GM12873 (cell line): ENCODE data around the gene PATE1.

Experiments used
- CTCF ChIP-seq: IDR thresholded peaks from 2 replicates; pipeline ENCODE4 v1.5.1; 2012; ENCODE audit warnings: low read depth, mild to moderate bottlenecking, moderate library complexity, low read length, control low read depth; ENCODE audit not compliant: insufficient read depth; ENCODE audit errors: missing control alignments

PATE1 gene

DNA sequence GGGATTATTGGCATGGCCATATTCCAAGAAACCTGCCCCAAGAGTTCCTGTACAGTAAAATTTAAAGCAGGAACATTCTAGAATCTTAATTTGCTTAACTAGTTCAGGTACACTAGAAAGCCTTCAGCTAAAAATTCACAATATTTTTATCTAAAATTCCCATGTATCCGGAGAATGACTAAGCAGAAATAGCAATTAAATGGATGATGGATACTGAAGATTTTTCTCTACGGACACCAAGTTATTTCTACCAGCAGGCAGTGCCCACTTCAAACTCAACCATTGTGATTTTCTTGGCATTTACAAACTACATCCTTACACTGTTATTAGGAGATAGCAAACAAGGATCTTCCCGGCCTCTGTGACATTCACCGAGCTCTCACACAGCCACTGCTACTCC, 44.7 kb downstream of the PATE1 start:
- TF ChIP-seq CTCF, result no peak

GRCh38 chr11:125797641-125798040, 51.6 kb downstream of the PATE1 start:
- no peak for TF ChIP-seq CTCF
